Muscle of arm (tissue), 12 donors: ENCODE data around the gene CHMP6. TPM values are rescaled to one million over a fixed set of nuclear protein-coding genes. Genes with fewer than 3 reads are reported as not detected.

Experiments used
- DNase-seq: peaks from one replicate; pipeline ENCODE4 v3.0.0-alpha.2; 2013
- polyA plus RNA-seq, 12 donors: library from polyadenylated mRNA; unstranded; fragments of 120-200 nt; gene quantifications; one replicate each; pipeline ENCODE4 v1.2.1, GENCODE V29; 2013; ENCODE audit not compliant: insufficient read length in 12 of 12

The CHMP6 gene
- polyA plus RNA-seq, 12 donors, result 18.7 to 27.3 (median 22.7) TPM; not detected in 1

DNA sequence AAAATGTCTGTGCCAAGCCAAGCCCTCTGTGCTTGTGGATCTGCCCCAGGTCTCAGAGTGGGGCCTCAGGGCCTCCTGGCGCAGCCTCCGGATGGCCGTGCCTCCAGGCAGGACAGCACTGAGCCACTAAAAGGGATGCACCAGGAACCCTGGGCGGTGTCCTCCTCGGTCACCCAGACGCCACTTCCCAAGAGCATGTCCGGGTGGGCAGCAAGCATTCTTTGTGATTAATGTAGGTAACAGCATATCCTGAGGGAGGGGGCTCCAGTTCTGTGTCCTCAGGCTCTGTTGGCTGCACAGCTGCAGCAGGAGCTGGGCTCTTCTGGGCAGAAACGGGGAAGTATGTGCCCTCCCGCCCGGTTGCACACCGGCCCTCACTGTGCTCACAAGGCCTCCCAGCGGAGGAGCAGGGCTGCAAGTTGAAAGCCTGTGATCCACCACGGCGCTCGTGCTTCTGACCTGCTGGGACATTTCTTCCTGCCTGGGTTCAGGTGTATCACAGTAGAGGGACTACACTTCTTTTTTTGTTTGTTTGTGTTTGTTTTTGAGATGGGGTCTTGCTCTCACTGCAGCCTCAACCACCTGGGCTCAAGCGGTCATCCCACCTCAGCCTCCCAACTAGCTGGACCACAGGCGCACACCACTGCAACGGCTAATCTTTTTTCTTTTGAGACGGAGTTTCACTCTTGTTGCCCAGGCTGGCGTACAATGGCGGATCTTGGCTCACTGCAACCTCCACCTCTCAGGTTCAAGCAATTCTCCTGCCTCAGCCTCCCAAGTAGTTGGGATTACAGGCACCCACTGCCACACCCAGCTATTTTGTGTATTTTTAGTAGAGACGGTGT lies 37.9 kb upstream of the CHMP6 start:
- no peak for DNase-seq

- DNase-seq, result no peak
Observed at GRCh38 chr17:80955078-80955477, 36.6 kb upstream of the CHMP6 start.

DNA sequence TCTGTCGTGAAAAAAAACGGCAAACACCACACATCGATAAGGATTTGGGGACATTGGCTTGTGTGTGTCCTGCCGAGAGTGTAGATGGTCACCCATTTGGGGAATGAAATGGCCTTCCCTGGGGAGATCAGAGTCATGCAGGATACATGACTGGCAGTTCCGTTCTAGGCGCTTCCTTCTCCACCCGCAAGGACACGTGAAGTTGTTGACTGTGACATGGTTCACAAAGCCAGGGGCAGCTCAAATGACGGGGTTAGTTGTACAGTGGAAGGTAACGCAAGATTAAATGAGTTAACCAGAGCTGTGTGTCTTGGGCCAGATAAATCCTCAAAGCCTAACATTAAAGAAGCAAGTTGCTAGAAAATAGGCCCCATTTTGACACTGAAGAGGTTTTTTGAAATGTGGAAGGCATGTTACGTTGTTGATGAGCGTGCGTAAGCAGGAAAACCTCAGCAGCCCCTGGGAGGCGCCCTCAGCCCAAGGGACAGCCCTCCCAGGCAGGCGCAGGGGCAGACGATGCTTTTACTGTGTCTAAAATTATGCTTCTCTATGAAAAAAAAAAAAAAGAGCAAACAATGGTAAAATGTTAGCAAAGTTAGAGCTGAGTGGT lies 35.9 kb upstream of the CHMP6 start:
- no peak for DNase-seq

DNA sequence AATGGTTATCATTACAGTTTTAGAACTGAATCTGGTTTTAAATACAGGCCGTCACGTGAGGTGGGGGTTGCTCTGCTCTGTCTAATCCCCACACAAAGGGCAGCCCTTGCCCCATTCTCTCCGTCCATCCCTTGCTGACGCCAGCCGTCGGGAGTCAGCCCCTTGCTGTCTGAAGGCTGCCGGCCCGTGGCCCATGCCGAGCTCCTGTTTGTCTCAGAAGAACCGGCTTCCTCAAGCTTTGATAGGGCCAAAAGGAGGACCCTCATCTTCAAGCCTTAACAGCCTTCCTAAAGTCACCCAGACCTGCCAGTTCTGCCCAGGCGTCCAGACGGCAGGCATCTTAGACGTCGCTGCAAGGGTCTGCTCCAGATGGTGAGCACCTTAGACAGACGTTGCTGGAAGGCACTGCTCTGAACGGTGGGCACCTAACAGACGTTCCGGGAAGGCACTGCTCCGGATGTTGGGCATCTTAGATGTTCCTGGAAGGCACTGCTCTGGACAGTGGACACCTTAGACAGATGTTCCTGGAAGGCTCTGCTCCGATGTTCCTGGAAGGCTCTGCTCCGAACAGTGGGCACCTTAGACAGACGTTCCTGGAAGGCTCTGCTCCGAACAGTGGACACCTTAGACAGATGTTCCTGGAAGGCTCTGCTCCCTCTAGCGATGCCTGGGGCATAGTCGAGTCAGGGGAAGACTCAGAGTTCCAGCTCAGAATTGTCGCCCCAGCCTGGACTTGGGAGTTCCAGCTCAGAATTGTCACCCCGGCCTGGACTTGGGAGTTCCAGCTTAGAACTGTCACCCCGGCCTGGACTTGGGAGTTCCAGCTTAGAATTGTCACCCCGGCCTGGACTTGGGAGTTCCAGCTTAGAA lies 35.1 kb upstream of the CHMP6 start:
- no peak for DNase-seq

DNA sequence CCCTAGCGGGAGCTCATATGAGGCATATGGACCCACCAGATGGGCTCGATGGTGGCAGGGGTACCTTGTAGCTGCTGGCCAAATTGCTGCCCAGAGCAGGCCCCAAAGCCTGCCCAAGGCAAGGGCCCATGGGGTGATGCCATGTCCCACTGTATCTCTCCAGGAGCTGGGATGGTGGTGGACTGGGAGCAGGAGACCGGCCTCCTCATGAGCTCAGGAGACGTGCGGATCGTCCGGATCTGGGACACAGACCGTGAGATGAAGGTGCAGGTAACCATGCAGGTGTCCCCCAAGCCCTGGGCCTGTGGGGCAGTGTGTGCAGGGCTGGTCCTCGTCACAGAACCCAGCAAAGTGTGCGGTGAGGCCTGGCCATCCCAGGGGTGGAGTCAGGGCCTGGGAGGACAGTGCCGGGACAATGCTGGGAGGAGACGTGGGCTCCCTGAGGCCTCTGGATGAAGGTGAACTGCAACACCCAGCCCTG lies 34.1 kb upstream of the CHMP6 start:
- DNase-seq, result no peak

GRCh38 chr17:80959330-80960036 lies 32.2 kb upstream of the CHMP6 start:
- DNase-seq, result peak; percentile 84

DNA sequence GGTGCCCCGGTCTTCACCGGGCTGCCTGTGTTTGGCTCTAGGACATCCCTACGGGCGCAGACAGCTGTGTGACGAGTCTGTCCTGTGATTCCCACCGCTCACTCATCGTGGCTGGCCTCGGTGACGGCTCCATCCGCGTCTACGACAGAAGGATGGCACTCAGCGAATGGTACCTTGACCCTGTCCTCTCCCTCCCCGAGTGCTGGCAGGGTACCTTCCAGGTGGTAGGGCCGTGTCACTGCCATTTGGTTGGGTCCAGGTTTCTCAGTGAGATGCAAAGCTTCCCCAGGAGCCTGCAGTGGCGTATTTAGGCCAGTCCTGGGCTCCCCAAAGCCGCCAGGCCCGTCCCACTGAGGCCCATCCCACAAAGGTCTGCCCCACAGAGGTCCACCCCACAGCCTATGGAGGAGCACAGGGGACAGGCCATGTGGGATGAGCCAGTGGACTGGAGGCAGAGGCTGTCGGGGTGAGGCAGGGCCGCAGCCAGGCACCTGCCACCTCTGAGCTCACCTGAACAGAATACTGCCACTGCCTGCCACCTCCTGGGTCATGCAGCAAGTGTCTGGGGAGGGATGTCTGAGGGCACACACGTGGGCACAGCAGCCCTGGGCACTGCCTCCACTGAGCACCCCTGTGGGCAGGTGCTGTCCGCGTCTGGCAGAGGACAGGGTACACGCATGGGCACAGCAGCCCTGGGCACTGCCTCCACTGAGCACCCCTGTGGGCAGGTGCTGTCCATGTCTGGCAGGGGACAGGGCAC lies 31.4 kb upstream of the CHMP6 start:
- DNase-seq, result no peak

DNA sequence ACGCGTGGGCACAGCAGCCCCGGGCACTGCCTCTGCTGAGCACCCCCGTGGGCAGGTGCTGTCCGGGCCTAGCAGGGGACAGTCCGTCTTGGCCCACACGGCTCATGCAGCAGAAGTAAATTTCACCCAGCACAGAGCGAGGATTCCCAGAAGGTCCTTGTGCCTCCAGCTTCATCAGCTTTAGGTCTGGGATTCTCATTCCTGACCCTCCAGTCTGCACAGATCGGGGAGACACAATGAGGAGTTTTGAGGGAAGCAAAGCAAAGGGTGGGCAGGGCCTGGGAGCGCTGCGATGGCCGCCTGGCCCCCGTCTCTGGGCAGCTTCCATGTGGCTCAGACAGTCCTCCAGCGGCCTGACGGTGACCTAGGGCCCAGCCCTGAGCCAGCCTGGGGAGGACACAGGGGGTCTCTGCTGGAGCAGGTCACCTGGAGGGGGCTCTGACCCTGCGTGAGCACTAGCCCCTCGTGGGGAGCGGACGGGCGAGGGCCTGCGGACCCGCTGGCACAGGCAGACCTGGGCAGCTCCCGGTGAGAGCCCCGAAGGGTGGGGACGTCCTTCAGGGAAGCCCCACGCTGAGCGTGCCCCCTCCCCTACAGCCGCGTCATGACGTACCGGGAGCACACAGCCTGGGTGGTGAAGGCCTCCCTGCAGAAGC lies 30.7 kb upstream of the CHMP6 start:
- no peak for DNase-seq

DNA sequence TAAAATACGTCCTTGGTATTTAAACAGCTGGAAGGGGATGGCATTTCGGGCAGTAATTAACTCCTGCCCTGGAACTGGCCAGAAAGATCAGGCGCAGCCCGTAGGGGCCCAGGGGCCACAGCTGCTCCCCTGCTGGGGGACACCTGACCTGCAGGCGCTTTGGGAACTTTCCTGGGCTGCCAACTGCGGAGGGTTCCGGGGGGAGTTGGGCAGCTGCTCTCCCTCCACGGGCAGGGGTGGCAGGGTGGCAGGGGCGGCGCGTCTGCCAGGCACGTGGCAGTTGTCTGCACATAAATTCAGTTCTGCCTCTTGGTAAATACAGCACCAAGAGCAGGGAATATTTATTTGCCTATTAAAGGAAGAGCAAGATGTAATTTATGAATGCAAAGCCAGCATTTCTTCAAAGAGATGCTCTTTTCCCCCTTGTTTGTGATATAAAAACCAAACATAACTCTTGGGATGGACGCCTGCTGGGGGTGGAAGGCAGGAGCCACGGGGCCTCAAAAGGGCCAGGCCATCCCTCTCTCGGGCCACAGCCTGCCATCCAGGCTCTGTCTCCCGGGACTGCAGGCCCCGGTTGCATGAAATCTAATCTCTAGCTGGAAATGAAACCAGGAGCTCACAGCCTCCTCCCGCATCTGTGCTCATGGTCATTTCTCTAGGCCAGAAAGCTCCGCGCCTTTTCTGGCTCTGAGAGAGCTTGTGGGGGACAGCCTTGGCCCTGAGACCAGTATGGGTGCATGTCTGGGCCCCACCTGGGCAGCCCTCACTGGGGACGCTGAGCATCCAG lies 29.9 kb upstream of the CHMP6 start:
- DNase-seq, result no peak

DNA sequence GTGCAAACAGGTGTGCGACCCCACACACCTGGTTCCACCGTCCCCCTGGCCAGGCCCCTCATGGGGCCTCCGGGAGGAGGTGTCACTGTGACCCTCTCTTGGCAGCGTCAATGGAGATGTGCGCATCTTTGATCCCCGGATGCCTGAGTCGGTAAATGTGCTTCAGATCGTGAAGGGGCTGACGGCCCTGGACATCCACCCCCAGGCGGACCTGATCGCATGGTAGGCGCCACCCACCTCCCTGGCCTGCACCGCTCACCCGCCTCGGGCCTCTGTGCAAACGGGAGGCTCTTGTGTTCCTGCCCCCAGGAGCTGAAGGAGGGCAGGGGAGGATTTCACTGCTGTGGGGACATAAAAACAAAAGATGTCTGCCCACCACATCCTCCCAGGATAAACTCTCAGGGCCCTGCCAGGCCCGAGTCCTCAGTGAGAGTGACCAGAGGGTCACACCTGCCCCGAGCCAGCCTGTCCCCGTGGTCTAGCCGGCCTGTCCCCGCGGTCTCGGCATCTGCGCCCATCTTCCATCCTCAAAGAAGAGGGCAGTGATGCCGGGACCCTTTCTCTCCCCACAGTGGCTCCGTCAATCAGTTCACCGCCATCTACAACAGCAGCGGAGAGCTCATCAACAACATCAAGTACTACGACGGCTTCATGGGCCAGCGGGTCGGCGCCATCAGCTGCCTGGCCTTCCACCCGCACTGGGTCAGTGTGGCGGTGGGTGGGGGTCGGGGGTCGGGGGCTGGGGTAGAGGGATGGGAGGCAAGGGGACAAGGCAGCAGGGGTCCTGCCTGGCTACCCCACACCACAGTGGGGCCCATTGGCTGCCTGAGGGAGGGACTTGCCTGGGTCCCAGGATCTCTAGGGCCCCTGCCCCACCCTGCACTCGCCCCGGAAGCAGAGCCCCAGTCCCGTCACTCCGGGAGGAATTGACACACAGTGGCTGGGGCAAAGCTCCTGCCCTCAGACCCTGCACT lies 29.0 kb upstream of the CHMP6 start:
- no peak for DNase-seq

DNA sequence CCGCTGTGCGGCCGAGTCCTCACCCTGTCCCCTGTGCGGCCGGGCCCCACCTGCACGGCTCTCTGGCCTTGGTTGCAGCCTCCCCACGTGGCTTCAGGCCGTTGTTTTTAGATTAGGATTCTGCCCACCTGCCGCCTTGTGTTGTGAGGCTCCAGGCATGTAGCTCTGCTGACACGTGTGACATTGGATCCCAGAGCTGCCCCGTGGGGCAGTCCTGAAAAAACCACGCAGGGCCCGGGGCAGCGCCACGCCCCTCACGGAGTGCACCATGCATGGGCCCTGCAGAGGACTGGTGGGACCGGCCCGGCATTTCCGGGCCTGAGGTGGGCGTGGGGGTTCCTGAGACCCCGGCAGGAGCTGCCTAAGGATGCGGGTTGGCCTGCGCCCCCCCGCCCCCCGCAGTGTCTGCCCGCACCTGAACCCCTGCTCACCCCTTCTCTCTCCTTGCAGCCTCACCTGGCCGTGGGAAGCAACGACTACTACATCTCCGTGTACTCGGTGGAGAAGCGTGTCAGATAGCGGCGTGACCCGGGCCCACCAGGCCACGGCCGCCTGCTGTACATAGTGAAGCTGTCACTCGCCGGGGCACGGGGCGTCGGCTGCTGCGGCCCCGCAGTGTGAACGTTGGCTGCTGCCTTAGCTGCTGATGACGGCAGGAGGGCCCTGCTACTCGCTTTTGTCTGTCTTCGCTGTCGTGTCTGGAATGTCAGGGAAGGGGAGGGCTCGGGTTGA lies 27.7 kb upstream of the CHMP6 start:
- DNase-seq, result no peak

GRCh38 chr17:80964544-80964856 lies 27.1 kb upstream of the CHMP6 start:
- no peak for DNase-seq

- DNase-seq, result no peak
Observed at GRCh38 chr17:80964859-80965580, 26.6 kb upstream of the CHMP6 start.

GRCh38 chr17:80965606-80966005 lies 26.0 kb upstream of the CHMP6 start:
- DNase-seq, result no peak

DNA sequence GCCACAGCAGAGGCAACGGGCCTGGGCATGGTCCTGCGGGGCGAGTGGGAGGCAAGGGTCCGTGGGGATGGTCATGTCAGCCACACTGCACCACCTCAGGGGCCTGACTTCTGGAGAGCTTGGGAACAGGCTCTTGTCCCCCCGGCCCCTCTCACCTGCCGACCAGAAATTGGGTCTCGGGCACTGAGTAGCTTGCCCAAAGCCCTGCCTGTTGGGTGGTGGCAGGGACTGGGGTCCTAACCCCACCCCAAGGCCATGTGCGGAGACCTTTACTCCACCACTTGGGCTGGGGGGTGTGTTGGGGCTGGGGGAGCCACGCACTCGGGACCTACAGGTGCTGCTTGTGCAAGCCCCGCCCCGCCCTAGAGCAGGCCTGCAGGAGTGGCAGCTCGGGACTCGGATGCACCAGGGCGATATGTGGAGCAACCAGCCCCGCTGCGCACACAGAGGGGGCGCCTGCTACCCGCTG lies 24.2 kb upstream of the CHMP6 start:
- no peak for DNase-seq

GRCh38 chr17:80968602-80969029 lies 23.0 kb upstream of the CHMP6 start:
- DNase-seq, result no peak
